ENCODE results near the gene KRT34. TPM values are rescaled to one million over a fixed set of nuclear protein-coding genes. Genes with fewer than 3 reads are reported as not detected.
A peak's percentile ranks its signal among the peaks of the same experiment; 100 is the strongest.

The KRT34 gene
- total RNA-seq, 1 experiment from 2014 or later: not detected

DNA sequence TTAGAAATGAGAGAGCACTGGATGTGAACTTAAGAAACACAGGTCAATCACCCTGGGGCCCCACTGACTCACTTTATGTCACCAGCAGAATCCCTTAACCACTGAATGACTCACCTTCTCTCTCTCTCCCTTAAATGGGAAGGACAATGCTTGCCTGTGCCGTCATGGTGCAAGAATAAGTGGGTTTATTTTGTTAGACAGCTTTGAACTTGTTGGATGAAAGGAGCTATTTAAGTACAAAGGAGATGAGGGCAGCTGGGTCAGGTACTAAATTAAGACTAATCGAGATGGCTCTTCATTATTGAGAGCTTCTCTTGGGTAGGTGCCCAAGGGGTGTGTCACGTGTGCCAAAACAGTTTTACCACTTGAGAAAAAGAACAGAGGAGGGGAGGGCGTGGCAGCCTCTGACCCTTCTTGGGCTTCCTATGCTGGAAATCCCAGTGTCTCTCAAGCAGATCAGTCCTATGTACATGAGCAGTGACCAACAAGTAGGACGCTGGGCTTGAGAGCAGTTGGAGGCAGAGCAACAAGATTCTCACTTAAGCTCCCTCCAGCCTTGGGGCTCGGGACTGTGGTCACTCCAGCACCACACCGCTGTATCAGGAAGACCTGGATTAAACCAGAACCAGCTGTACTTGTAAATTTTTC is 22.0 kb upstream of the KRT34 start (continued):
- TF ChIP-seq SRF (IDR thresholded peaks at IDR 0.05; ENCODE audit: low read depth) (peak; percentile 100), EZH2 (IDR thresholded peaks at IDR 0.05) (no peak)

DNA sequence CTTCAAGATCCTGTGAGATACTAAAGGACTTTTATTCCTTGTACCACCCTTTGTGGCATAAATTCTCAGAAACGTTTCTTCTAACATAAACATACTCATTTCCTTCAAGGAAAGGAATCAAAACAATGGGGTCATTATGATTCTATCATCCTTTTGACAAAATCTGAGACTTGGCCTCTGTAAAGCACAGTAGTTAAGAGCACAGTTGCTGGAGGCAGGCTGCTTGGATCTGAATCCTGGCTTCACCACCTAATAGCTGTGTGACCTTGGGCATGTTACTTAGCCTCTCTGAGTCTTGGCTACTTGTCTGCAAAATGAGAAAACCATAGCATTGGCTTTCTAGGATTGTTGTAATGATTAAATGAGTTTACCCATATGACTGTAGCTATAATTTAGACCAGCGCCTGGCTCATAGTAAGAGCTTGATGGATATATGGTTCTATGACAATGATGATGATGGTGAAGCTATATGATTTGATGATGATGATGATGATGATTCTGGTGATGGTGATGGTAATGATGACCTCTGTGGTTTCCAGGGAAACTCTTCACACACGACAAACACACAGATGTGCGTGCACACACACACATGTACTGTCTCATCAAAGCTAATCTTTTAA is 21.4 kb upstream of the KRT34 start:
- no peaks in the 10 kb centered on the region for H4K20me1 ChIP-seq (ENCODE audit: insufficient read depth)
- peak overlapping the region; percentile 60 for H3K4me2 ChIP-seq (ENCODE audit: low read length)
- BruUV-seq (replicated peaks): no TSS peak
- H3K9me3 ChIP-seq (ENCODE audit: control insufficient read depth in 1 of 2, insufficient read depth in 1 of 2, low read depth in 1 of 2, low read length in 2 of 2): peaks cover 0 to 3% of the 10 kb centered on the region in 2 experiments; a peak in 1 of 4 replicates
- H3K4me1 ChIP-seq (ENCODE audit: control insufficient read depth in 1 of 2, insufficient read depth in 2 of 2, low read length in 2 of 2): peaks cover 43 to 73% of the 10 kb centered on the region in 2 experiments
- no peaks in the 10 kb centered on the region for H3K79me2 ChIP-seq (ENCODE audit: insufficient read depth, low read length)
- H3K4me3 ChIP-seq (replicated peaks in 1 of 2; ENCODE audit: low read depth in 1 of 2, low read length in 2 of 2): no peak overlapping the region
- ChIA-PET RAD21 (ENCODE audit: low non-redundant PET in 1 of 2, low total read pairs in 2 of 2, uncharacterized antibody in 2 of 2, unreplicated experiment in 2 of 2) (interaction anchor here (1.0 to 2.3 kb wide), 7 partner anchors 92 to 494 kb away, joined by 3 to 7 read pairs (median 5); no protein-coding TSS in a partner anchor), CTCF (interaction anchor here (1.1 to 2.9 kb wide), 5 partner anchors 14 to 259 kb away, joined by 3 to 16 read pairs (median 7); no protein-coding TSS in a partner anchor), POLR2A (interaction anchor here (0.9 to 1.9 kb wide), 6 partner anchors 14 to 146 kb away, joined by 3 to 5 read pairs (median 4); partner anchors contain the start of gene KRT19)
- H3K27me3 ChIP-seq (ENCODE audit: insufficient read depth, low read length): no peaks in the 10 kb centered on the region
- H3K36me3 ChIP-seq (ENCODE audit: control insufficient read depth in 1 of 2, insufficient read depth in 2 of 2, low read length in 2 of 2): peaks cover 0 to 4% of the 10 kb centered on the region in 2 experiments; a peak in 1 of 4 replicates
- H2AFZ ChIP-seq (ENCODE audit: low read depth, low read length, poor library complexity, severe bottlenecking): no peak overlapping the region
- peak overlapping the region; percentile 60 for H3K27ac ChIP-seq (ENCODE audit: low read depth, low read length)
- intact Hi-C loops (cut with micrococcal nuclease): loop anchor here (1.0 to 10.0 kb wide), 4 partner anchors 145 to 599 kb away; no protein-coding TSS in a partner anchor
- H3K9ac ChIP-seq (ENCODE audit: low read length): peak overlapping the region; percentile 37
- ATAC-seq (peak; percentile 7; the same call in 1 of the 2 replicates), DNase-seq (ENCODE audit: low read depth, low spot score) (peak; percentile 16)
- no peaks in the 10 kb centered on the region for H3K9me2 ChIP-seq (ENCODE audit: insufficient read depth)
- TF ChIP-seq ELF1 (IDR thresholded peaks at IDR 0.05; ENCODE audit: borderline replicate concordance, low read depth): no peak
- TF ChIP-seq FOSL1 (IDR thresholded peaks at IDR 0.05; ENCODE audit: low read depth): no peak
- TF ChIP-seq, protein P1, sequence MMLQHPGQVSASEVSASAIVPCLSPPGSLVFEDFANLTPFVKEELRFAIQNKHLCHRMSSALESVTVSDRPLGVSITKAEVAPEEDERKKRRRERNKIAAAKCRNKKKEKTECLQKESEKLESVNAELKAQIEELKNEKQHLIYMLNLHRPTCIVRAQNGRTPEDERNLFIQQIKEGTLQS (IDR thresholded peaks at IDR 0.05): no peak
- TF ChIP-seq SIN3A (IDR thresholded peaks at IDR 0.05; ENCODE audit: low read depth): no peak
- TF ChIP-seq EZH2 (IDR thresholded peaks at IDR 0.05): no peak
- TF ChIP-seq, protein P2, sequence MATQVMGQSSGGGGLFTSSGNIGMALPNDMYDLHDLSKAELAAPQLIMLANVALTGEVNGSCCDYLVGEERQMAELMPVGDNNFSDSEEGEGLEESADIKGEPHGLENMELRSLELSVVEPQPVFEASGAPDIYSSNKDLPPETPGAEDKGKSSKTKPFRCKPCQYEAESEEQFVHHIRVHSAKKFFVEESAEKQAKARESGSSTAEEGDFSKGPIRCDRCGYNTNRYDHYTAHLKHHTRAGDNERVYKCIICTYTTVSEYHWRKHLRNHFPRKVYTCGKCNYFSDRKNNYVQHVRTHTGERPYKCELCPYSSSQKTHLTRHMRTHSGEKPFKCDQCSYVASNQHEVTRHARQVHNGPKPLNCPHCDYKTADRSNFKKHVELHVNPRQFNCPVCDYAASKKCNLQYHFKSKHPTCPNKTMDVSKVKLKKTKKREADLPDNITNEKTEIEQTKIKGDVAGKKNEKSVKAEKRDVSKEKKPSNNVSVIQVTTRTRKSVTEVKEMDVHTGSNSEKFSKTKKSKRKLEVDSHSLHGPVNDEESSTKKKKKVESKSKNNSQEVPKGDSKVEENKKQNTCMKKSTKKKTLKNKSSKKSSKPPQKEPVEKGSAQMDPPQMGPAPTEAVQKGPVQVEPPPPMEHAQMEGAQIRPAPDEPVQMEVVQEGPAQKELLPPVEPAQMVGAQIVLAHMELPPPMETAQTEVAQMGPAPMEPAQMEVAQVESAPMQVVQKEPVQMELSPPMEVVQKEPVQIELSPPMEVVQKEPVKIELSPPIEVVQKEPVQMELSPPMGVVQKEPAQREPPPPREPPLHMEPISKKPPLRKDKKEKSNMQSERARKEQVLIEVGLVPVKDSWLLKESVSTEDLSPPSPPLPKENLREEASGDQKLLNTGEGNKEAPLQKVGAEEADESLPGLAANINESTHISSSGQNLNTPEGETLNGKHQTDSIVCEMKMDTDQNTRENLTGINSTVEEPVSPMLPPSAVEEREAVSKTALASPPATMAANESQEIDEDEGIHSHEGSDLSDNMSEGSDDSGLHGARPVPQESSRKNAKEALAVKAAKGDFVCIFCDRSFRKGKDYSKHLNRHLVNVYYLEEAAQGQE (IDR thresholded peaks at IDR 0.05; ENCODE audit: low read depth): no peak
- TF ChIP-seq SP1 (IDR thresholded peaks at IDR 0.05; ENCODE audit: low read depth): no peak
- TF ChIP-seq, protein P3, sequence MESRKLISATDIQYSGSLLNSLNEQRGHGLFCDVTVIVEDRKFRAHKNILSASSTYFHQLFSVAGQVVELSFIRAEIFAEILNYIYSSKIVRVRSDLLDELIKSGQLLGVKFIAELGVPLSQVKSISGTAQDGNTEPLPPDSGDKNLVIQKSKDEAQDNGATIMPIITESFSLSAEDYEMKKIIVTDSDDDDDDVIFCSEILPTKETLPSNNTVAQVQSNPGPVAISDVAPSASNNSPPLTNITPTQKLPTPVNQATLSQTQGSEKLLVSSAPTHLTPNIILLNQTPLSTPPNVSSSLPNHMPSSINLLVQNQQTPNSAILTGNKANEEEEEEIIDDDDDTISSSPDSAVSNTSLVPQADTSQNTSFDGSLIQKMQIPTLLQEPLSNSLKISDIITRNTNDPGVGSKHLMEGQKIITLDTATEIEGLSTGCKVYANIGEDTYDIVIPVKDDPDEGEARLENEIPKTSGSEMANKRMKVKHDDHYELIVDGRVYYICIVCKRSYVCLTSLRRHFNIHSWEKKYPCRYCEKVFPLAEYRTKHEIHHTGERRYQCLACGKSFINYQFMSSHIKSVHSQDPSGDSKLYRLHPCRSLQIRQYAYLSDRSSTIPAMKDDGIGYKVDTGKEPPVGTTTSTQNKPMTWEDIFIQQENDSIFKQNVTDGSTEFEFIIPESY (IDR thresholded peaks at IDR 0.05; ENCODE audit: extremely low read depth, insufficient replicate concordance, low read length): no peak
- TF ChIP-seq JUND (IDR thresholded peaks at IDR 0.05): no peak
- no peak for TF ChIP-seq ZNF274 (IDR thresholded peaks at IDR 0.05; ENCODE audit: low read depth, low read length)
- TF ChIP-seq EZH2phosphoT487 (IDR thresholded peaks at IDR 0.05; ENCODE audit: borderline replicate concordance): no peak
- TF ChIP-seq EGR1 (IDR thresholded peaks at IDR 0.05; ENCODE audit: low read depth): no peak
- TF ChIP-seq POLR2A (IDR thresholded peaks at IDR 0.05; ENCODE audit: borderline replicate concordance, extremely low read depth, insufficient read depth, insufficient read length): no peak
- TF ChIP-seq TCF7L2 (IDR thresholded peaks at IDR 0.05; ENCODE audit: borderline replicate concordance, extremely low read depth, insufficient read depth, insufficient read length): no peak
- TF ChIP-seq YY1 (IDR thresholded peaks at IDR 0.05; ENCODE audit: extremely low read depth, insufficient replicate concordance, low read depth, low read length): no peak
- TF ChIP-seq, protein P4, sequence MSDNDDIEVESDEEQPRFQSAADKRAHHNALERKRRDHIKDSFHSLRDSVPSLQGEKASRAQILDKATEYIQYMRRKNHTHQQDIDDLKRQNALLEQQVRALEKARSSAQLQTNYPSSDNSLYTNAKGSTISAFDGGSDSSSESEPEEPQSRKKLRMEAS (IDR thresholded peaks at IDR 0.05): no peak
- TF ChIP-seq CBX3 (IDR thresholded peaks at IDR 0.05; ENCODE audit: low read depth): no peak
- TF ChIP-seq CEBPB (IDR thresholded peaks at IDR 0.05; ENCODE audit: low read depth): no peak

Data from HCT116 (cell line).